Prostate gland (tissue), 2 donors: Measurements from ENCODE around the gene GNAS-AS1.

Source experiments
- POLR2A ChIP-seq: fragments of 450-650 bp; IDR thresholded peaks from one replicate; pipeline ENCODE4 v1.6.1; 2016; ENCODE audit warnings: antibody characterized with exemption, mild to moderate bottlenecking
- POLR2AphosphoS5 ChIP-seq: sonication (generic); formaldehyde crosslinking; IDR thresholded peaks from one replicate; pipeline ENCODE4 v1.6.1; 2017; ENCODE audit warnings: antibody characterized with exemption
- TF ChIP-seq, protein P1 (sequence below), 4 experiments: fragments of 200-600 bp in 2 of 4; fragments of 450-650 bp in 2 of 4; sonication (generic) in 2 of 4; IDR thresholded peaks; 1 replicate in 3 of 4; 2 replicates in 1 of 4; pipeline ENCODE4 v1.5.1; 2016 to 2019; ENCODE audit warnings: antibody characterized with exemption in 4 of 4, mild to moderate bottlenecking in 2 of 4, moderate library complexity in 2 of 4

- no peak for TF ChIP-seq POLR2AphosphoS5
- TF ChIP-seq, protein P1, sequence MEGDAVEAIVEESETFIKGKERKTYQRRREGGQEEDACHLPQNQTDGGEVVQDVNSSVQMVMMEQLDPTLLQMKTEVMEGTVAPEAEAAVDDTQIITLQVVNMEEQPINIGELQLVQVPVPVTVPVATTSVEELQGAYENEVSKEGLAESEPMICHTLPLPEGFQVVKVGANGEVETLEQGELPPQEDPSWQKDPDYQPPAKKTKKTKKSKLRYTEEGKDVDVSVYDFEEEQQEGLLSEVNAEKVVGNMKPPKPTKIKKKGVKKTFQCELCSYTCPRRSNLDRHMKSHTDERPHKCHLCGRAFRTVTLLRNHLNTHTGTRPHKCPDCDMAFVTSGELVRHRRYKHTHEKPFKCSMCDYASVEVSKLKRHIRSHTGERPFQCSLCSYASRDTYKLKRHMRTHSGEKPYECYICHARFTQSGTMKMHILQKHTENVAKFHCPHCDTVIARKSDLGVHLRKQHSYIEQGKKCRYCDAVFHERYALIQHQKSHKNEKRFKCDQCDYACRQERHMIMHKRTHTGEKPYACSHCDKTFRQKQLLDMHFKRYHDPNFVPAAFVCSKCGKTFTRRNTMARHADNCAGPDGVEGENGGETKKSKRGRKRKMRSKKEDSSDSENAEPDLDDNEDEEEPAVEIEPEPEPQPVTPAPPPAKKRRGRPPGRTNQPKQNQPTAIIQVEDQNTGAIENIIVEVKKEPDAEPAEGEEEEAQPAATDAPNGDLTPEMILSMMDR (IDR thresholded peaks at IDR 0.05), result no peak
- no peak for TF ChIP-seq POLR2A
Observed at GRCh38 chr20:58875541-58876134, 24.9 kb upstream of the GNAS-AS1 start.
